K562 (cell line): ENCODE data around the gene RCOR1. TPM values are rescaled to one million over a fixed set of nuclear protein-coding genes. Genes with fewer than 3 reads are reported as not detected.
"Not testable (repeated sequence)": the region's sequence is repeated elsewhere in the genome, so short reads cannot be mapped to it uniquely, and the experiment has no call there.

ENCODE experiments used
- ATAC-seq: fragments of 200-7000 bp; cut with Tn5 transposase; 3 replicates; pipeline ENCODE4 v1.9.1; 2020; ENCODE audit warnings: moderate library complexity
- BruUV-seq: library from RNA; stranded (reverse); fragments of 400-500 nt; replicated peaks from 2 replicates; lab custom pipeline; 2021; lab: Mats Ljungman, UMichigan
- CTCF ChIA-PET: fragments of 300-600 bp; formaldehyde crosslinking; extraction: SDS; loops from one replicate; lab custom pipeline; 2021; ENCODE audit warnings: low intra/inter-chr PET ratio; lab: Yijun Ruan, JAX
- POLR2A ChIA-PET: fragments of 300-600, 350-650 bp; sonication (Branson Sonifier 250); formaldehyde crosslinking; extraction: SDS; loops from one replicate; lab custom pipeline; 2021; ENCODE audit warnings: antibody characterized with exemption, inconsistent platforms; lab: Yijun Ruan, JAX
- DNase-seq, 4 experiments: peaks; one replicate each; pipeline versions ENCODE4 v3.0.0 to v3.0.0-alpha.2; 2011 to 2018; ENCODE audit warnings: low spot score in 3 of 4, mixed read lengths in 3 of 4; ENCODE audit errors: extremely low read depth in 1 of 4
- FAIRE-seq: peaks from 2 replicates; lab custom pipeline; 2011; peaks lifted over from hg19 to GRCh38; lab: Jason Lieb, UNC
- H2AFZ ChIP-seq: 2 replicates; pipeline ENCODE4 v1.6.0; 2011; ENCODE audit warnings: low read depth, low read length, control low read depth, inconsistent platforms
- H3K27ac ChIP-seq: fragments of 200-600 bp; 3 replicates; pipeline ENCODE4 v1.8.0; 2011; ENCODE audit warnings: low read depth, mild to moderate bottlenecking, control low read depth, inconsistent platforms, low read length, moderate library complexity, mixed read lengths; ENCODE audit errors: extremely low read depth
- H3K27me3 ChIP-seq, 2 experiments: fragments of 300-600 bp in 1 of 2; 2 replicates in 1 of 2; 3 replicates in 1 of 2; pipeline versions ENCODE4 v1.6.0 to v1.8.0; 2011; ENCODE audit warnings: inconsistent platforms in 2 of 2, low read length in 2 of 2, mild to moderate bottlenecking in 1 of 2, mixed read lengths in 1 of 2, moderate library complexity in 1 of 2; ENCODE audit not compliant: control insufficient read depth in 2 of 2, insufficient read depth in 2 of 2
- H3K36me3 ChIP-seq: fragments of 300-600 bp; 3 replicates; pipeline ENCODE4 v1.8.0; 2011; ENCODE audit warnings: mild to moderate bottlenecking, low read length, inconsistent platforms; ENCODE audit not compliant: control insufficient read depth, insufficient read depth
- H3K4me1 ChIP-seq, 2 experiments: fragments of 200-600 bp in 1 of 2; replicated peaks in 1 of 2; 2 replicates in 1 of 2; 3 replicates in 1 of 2; pipeline versions ENCODE4 v1.5.1 to v1.8.0; 2011; ENCODE audit warnings: inconsistent platforms in 2 of 2, low read length in 2 of 2, mild to moderate bottlenecking in 1 of 2, mixed read lengths in 1 of 2, moderate library complexity in 1 of 2; ENCODE audit not compliant: control insufficient read depth in 2 of 2, insufficient read depth in 2 of 2
- H3K4me2 ChIP-seq: 2 replicates; pipeline ENCODE4 v1.6.1; 2011; ENCODE audit warnings: low read length, control low read depth, inconsistent platforms, mixed read lengths; ENCODE audit not compliant: insufficient read depth
- H3K4me3 ChIP-seq: fragments of 200-600 bp; sonication (generic), shearing (Covaris generic); 2 replicates; pipeline ENCODE4 v1.5.1; 2016; ENCODE audit warnings: control low read depth, inconsistent platforms
- H3K79me2 ChIP-seq: fragments of 200-600 bp; 3 replicates; pipeline ENCODE4 v1.8.0; 2011; ENCODE audit warnings: low read length, inconsistent platforms; ENCODE audit not compliant: control insufficient read depth, insufficient read depth
- H3K9ac ChIP-seq, 2 experiments: 2 replicates each; pipeline versions ENCODE4 v1.6.0 to v1.6.1; 2011; ENCODE audit warnings: low read depth in 2 of 2, low read length in 2 of 2, control low read depth in 1 of 2, inconsistent platforms in 1 of 2, mild to moderate bottlenecking in 1 of 2, mixed read lengths in 1 of 2; ENCODE audit not compliant: insufficient read depth in 1 of 2
- H3K9me1 ChIP-seq: one replicate; pipeline ENCODE4 v1.6.0; 2011; ENCODE audit warnings: inconsistent platforms, mild to moderate bottlenecking, low read length, moderate library complexity; ENCODE audit not compliant: control insufficient read depth, insufficient read depth
- H3K9me3 ChIP-seq: replicated peaks from 2 replicates; pipeline ENCODE4 v1.5.1; 2011; ENCODE audit warnings: low read depth, low read length, inconsistent platforms; ENCODE audit not compliant: control insufficient read depth, insufficient read depth
- H4K20me1 ChIP-seq: replicated peaks from 2 replicates; pipeline ENCODE4 v1.6.1; 2011; ENCODE audit warnings: low read length, inconsistent platforms, mixed read lengths; ENCODE audit not compliant: control insufficient read depth, insufficient read depth
- EGR1 ChIP-seq: fragments of 450-650 bp; conservative IDR thresholded peaks from 2 replicates; pipeline ENCODE4 v1.6.1; 2017; ENCODE audit warnings: mild to moderate bottlenecking
- ETV1 ChIP-seq: fragments of 450-650 bp; conservative IDR thresholded peaks from 2 replicates; pipeline ENCODE4 v1.6.1; 2016; ENCODE audit warnings: missing genetic modification characterization, control low read depth, low read depth, missing compliant biosample characterization
- SNAPC5 ChIP-seq: fragments of 250-450 bp; sonication (Bioruptor Pico); IDR thresholded peaks from 2 replicates; pipeline ENCODE4 v1.8.0; 2021; ENCODE audit warnings: moderate library complexity, mild to moderate bottlenecking, inconsistent platforms
- VEZF1 ChIP-seq: fragments of 200-800 bp; sonication (Bioruptor generic); IDR thresholded peaks from 2 replicates; pipeline ENCODE4 v1.6.1; 2017; ENCODE audit warnings: missing genetic modification characterization, missing compliant biosample characterization
- ZNF140 ChIP-seq: fragments of 250-450 bp; sonication (Bioruptor Pico); IDR thresholded peaks from 2 replicates; pipeline ENCODE4 v1.8.0; 2021; ENCODE audit warnings: moderate library complexity, mild to moderate bottlenecking, inconsistent platforms
- ZNF347 ChIP-seq: fragments of 450-650 bp; formaldehyde crosslinking; IDR thresholded peaks from 2 replicates; pipeline ENCODE4 v1.4.0; 2020; ENCODE audit warnings: low read depth, mild to moderate bottlenecking, moderate library complexity
- ZNF589 ChIP-seq: fragments of 200-800 bp; sonication (Bioruptor generic); IDR thresholded peaks from 2 replicates; pipeline ENCODE4 v1.6.1; 2016; ENCODE audit warnings: low read depth, missing genetic modification characterization, missing compliant biosample characterization
- WGBS: fragments of 100-300 bp; shearing (Covaris generic); methylation state at CpG from one replicate; pipeline ENCODE4 v1.1.6; 2016; ENCODE audit warnings: low coverage, mixed read lengths; ENCODE audit not compliant: insufficient coverage; ENCODE audit errors: missing lambda C conversion rate; 5-methylcytosine and 5-hydroxymethylcytosine counted together
- in situ Hi-C: fragments of 300-500 bp; cut with MboI; formaldehyde crosslinking; loops from 4 replicates; pipeline ENCODE4 v1.15.0; 2018; ENCODE audit warnings: inconsistent platforms, mixed read lengths
- intact Hi-C: fragments of 100-400 bp; cut with micrococcal nuclease; formaldehyde crosslinking; loops from 2 replicates; pipeline ENCODE4 v1.14.2; 2022
- polyA plus RNA-seq, 8 experiments: library from polyadenylated mRNA; depleted of rRNA in 4 of 8; stranded (reverse) in 5 of 8; unstranded in 3 of 8; fragments of >200 nt; fragmentation: Nextera tagmentation in 2 of 8; fragmentation: Illumina TruSeq in 1 of 8; extraction: Ambion mirVana in 2 of 8; extraction: Trizol in 1 of 8; gene quantifications; 2 replicates each; pipeline versions ENCODE4 v1.2.1 to v1.2.3, GENCODE V29; 2011 to 2014; ENCODE audit warnings: inconsistent platforms in 1 of 8, missing spikeins in 1 of 8
- total RNA-seq, 7 experiments: library from RNA; depleted of rRNA in 6 of 7; stranded (reverse); fragments of >200 nt in 6 of 7; fragmentation: Illumina TruSeq in 2 of 7; extraction: Trizol in 2 of 7; gene quantifications; 2 replicates each; pipeline versions ENCODE4 v1.2.1 to v1.2.3, GENCODE V29; 2011 to 2021; ENCODE audit warnings: low replicate concordance in 1 of 7
- TF ChIP-seq, protein P1 (sequence below): fragments of 250-450 bp; sonication (Bioruptor Pico); IDR thresholded peaks from 2 replicates; pipeline ENCODE4 v1.4.0; 2020; ENCODE audit warnings: mild to moderate bottlenecking, moderate library complexity
- TF ChIP-seq, protein P2 (sequence below), 3 experiments: fragments of 200-800 bp in 1 of 3; sonication (Bioruptor generic) in 1 of 3; sonication (generic) in 1 of 3; formaldehyde crosslinking in 1 of 3; IDR thresholded peaks; 2 replicates each; pipeline versions ENCODE4 v1.6.1 to v1.8.0; 2016 to 2022; ENCODE audit warnings: mild to moderate bottlenecking in 2 of 3, missing compliant biosample characterization in 2 of 3, missing genetic modification characterization in 2 of 3, missing genetic modification reagents in 1 of 3
- TF ChIP-seq, protein P3 (sequence below): fragments of 250-450 bp; sonication (Bioruptor Pico); IDR thresholded peaks from 2 replicates; pipeline ENCODE4 v1.4.0; 2020; ENCODE audit warnings: mild to moderate bottlenecking, moderate library complexity, borderline replicate concordance

Gene RCOR1
- total and polyA plus RNA-seq, 9 of the 15 experiments (the other 6 are each of a cell fraction or from before 2014, with no cell fraction given): 8.5 to 47.9 (median 20.9) TPM

- peaks cover 32% of the 10 kb centered on the region for H3K79me2 ChIP-seq
- TF ChIP-seq ETV1 (tag): peak; percentile 83
- TF ChIP-seq VEZF1 (CRISPR knock-in tag): peak; percentile 59
- TF ChIP-seq SNAPC5 (CRISPR knock-in tag): 0 out of 2 replicates have a peak, but pooled peaks have one; percentile 39
- TF ChIP-seq, protein P1, sequence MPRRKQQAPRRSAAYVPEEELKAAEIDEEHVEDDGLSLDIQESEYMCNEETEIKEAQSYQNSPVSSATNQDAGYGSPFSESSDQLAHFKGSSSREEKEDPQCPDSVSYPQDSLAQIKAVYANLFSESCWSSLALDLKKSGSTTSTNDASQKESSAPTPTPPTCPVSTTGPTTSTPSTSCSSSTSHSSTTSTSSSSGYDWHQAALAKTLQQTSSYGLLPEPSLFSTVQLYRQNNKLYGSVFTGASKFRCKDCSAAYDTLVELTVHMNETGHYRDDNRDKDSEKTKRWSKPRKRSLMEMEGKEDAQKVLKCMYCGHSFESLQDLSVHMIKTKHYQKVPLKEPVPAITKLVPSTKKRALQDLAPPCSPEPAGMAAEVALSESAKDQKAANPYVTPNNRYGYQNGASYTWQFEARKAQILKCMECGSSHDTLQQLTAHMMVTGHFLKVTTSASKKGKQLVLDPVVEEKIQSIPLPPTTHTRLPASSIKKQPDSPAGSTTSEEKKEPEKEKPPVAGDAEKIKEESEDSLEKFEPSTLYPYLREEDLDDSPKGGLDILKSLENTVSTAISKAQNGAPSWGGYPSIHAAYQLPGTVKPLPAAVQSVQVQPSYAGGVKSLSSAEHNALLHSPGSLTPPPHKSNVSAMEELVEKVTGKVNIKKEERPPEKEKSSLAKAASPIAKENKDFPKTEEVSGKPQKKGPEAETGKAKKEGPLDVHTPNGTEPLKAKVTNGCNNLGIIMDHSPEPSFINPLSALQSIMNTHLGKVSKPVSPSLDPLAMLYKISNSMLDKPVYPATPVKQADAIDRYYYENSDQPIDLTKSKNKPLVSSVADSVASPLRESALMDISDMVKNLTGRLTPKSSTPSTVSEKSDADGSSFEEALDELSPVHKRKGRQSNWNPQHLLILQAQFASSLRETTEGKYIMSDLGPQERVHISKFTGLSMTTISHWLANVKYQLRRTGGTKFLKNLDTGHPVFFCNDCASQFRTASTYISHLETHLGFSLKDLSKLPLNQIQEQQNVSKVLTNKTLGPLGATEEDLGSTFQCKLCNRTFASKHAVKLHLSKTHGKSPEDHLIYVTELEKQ: peak; percentile 80; the same call in 1 of the 2 replicates
- TF ChIP-seq, protein P2, sequence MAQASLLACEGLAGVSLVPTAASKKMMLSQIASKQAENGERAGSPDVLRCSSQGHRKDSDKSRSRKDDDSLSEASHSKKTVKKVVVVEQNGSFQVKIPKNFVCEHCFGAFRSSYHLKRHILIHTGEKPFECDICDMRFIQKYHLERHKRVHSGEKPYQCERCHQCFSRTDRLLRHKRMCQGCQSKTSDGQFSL (CRISPR knock-in tag; IDR thresholded peaks at IDR 0.05): not testable (repeated sequence)
- TF ChIP-seq, protein P2 (tag; IDR thresholded peaks at IDR 0.05): peak in 1 of 2 experiments; percentile 97; a peak in 2 of 4 replicates
- peak; percentile 20; the same call in 1 of the 2 replicates for TF ChIP-seq EGR1
- peak; percentile 99 for TF ChIP-seq ZNF589 (CRISPR knock-in tag)
- TF ChIP-seq, protein P3, sequence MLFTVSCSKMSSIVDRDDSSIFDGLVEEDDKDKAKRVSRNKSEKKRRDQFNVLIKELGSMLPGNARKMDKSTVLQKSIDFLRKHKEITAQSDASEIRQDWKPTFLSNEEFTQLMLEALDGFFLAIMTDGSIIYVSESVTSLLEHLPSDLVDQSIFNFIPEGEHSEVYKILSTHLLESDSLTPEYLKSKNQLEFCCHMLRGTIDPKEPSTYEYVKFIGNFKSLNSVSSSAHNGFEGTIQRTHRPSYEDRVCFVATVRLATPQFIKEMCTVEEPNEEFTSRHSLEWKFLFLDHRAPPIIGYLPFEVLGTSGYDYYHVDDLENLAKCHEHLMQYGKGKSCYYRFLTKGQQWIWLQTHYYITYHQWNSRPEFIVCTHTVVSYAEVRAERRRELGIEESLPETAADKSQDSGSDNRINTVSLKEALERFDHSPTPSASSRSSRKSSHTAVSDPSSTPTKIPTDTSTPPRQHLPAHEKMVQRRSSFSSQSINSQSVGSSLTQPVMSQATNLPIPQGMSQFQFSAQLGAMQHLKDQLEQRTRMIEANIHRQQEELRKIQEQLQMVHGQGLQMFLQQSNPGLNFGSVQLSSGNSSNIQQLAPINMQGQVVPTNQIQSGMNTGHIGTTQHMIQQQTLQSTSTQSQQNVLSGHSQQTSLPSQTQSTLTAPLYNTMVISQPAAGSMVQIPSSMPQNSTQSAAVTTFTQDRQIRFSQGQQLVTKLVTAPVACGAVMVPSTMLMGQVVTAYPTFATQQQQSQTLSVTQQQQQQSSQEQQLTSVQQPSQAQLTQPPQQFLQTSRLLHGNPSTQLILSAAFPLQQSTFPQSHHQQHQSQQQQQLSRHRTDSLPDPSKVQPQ (CRISPR knock-in tag): peak; percentile 64; the same call in 1 of the 2 replicates
- TF ChIP-seq ZNF347 (CRISPR knock-in tag): peak; percentile 69; the same call in 1 of the 2 replicates
- TF ChIP-seq ZNF140 (CRISPR knock-in tag): peak; percentile 85
Measured at GRCh38 chr14:102550927-102551401, 41.5 kb upstream of the RCOR1 start.

More at GRCh38 chr14:102550927-102551401, 41.5 kb upstream of the RCOR1 start:
- CTCF ChIA-PET, H3K9me1 ChIP-seq, H3K9me3 ChIP-seq, in situ Hi-C loops, H3K4me3 ChIP-seq, H3K27me3 ChIP-seq, FAIRE-seq, POLR2A ChIA-PET, BruUV-seq, H4K20me1 ChIP-seq: not testable (repeated sequence)
- H3K36me3 ChIP-seq: peaks cover 13% of the 10 kb centered on the region; the same call in 1 of the 3 replicates
- peak overlapping the region; percentile 83; the same call in 2 of the 3 replicates for H3K27ac ChIP-seq
- peaks cover 21 to 24% of the 10 kb centered on the region in 2 experiments for H3K4me1 ChIP-seq
- DNase-seq: peak in 1 of 4 experiments; percentile 67
- ATAC-seq: peak; percentile 7
- H3K4me2 ChIP-seq: peak overlapping the region; percentile 83; the same call in 1 of the 2 replicates
- intact Hi-C loops: loop anchor here (1.0 kb wide), 1 partner anchor 40 kb away; no protein-coding TSS in a partner anchor
- 0 out of 2 replicates have a peak overlapping the region, but pooled peaks have one; percentile 24 for H2AFZ ChIP-seq
- WGBS: 0% methylated on average over 3 of the region's 3 CpGs
- H3K9ac ChIP-seq: peak overlapping the region; percentile 74 to 88
